ENCODE measurements around the gene KLF12.

DNA sequence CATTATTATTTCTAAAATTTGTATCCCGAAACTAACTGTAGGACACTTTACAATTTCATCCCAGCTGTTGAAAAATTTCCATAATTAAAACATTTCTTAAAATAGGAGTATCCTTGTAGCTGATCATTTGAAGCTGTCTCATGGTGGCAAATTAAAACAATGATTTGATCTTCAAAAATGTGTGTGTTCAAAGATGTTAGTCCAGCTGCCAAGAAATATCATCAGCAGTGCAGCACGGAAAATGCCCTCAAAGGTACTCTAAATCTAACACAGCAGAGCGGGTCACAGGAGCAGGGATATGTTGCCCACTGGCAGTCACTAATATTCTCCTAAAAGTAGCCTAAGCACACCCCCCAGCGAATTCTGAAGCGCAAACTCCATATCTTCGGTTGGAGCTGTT is 31.0 kb downstream of the KLF12 start:
- TF ChIP-seq, protein P1, sequence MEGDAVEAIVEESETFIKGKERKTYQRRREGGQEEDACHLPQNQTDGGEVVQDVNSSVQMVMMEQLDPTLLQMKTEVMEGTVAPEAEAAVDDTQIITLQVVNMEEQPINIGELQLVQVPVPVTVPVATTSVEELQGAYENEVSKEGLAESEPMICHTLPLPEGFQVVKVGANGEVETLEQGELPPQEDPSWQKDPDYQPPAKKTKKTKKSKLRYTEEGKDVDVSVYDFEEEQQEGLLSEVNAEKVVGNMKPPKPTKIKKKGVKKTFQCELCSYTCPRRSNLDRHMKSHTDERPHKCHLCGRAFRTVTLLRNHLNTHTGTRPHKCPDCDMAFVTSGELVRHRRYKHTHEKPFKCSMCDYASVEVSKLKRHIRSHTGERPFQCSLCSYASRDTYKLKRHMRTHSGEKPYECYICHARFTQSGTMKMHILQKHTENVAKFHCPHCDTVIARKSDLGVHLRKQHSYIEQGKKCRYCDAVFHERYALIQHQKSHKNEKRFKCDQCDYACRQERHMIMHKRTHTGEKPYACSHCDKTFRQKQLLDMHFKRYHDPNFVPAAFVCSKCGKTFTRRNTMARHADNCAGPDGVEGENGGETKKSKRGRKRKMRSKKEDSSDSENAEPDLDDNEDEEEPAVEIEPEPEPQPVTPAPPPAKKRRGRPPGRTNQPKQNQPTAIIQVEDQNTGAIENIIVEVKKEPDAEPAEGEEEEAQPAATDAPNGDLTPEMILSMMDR (IDR thresholded peaks at IDR 0.05), result no peak
- TF ChIP-seq POLR2A (IDR thresholded peaks at IDR 0.05), result no peak
